Uterus (tissue), 4 donors: ENCODE results near the gene ARHGEF18. TPM values are rescaled to one million over a fixed set of nuclear protein-coding genes. Genes with fewer than 3 reads are reported as not detected.
"Not testable (repeated sequence)": the region's sequence is repeated elsewhere in the genome, so short reads cannot be mapped to it uniquely, and the experiment has no call there.

ENCODE experiments used
- DNase-seq, 2 donors: peaks; one replicate each; pipeline ENCODE4 v3.0.0-alpha.2; 2019 to 2020
- H3K27ac ChIP-seq, 2 donors: fragments of 200-600 bp; sonication (generic); 1 replicate in 1 of 2; 2 replicates in 1 of 2; pipeline ENCODE4 v1.5.1; 2016 to 2018
- H3K27me3 ChIP-seq, 2 donors: fragments of 200-600 bp; sonication (generic); one replicate each; pipeline ENCODE4 v1.5.1; 2018 to 2019; ENCODE audit warnings: control low read depth in 1 of 2
- H3K36me3 ChIP-seq, 2 donors: fragments of 200-600 bp; sonication (generic); one replicate each; pipeline ENCODE4 v1.5.1; 2019; ENCODE audit warnings: control low read depth in 1 of 2
- H3K4me1 ChIP-seq, 2 donors: fragments of 200-600 bp; sonication (generic); one replicate each; pipeline ENCODE4 v1.5.1; 2018 to 2019; ENCODE audit warnings: control low read depth in 1 of 2
- H3K4me3 ChIP-seq, 2 donors: fragments of 200-600 bp; sonication (generic); 1 replicate in 1 of 2; 2 replicates in 1 of 2; pipeline ENCODE4 v1.5.1; 2018 to 2019; ENCODE audit warnings: mild to moderate bottlenecking in 1 of 2
- H3K9me3 ChIP-seq, 2 donors: fragments of 200-600 bp; sonication (generic); one replicate each; pipeline ENCODE4 v1.5.1; 2019; ENCODE audit warnings: control low read depth in 1 of 2
- POLR2A ChIP-seq, 2 donors: fragments of 450-650 bp; IDR thresholded peaks; one replicate each; pipeline ENCODE4 v1.6.1; 2016; ENCODE audit warnings: antibody characterized with exemption in 2 of 2, mild to moderate bottlenecking in 1 of 2, moderate library complexity in 1 of 2
- intact Hi-C: fragments of 100-400 bp; cut with DNase I; formaldehyde crosslinking; loops from one replicate; pipeline ENCODE4 v1.15.1; 2023; ENCODE audit warnings: low total_unique reads
- total RNA-seq, 4 donors: library from RNA; depleted of rRNA in 3 of 4; stranded (reverse); fragments of >200 nt in 3 of 4; gene quantifications; one replicate each; pipeline versions ENCODE4 v1.1.0 to v1.2.4, GENCODE V29; 2014 to 2023
- TF ChIP-seq, protein P1 (sequence below), 4 experiments: fragments of 200-600 bp in 2 of 4; fragments of 450-650 bp in 2 of 4; sonication (generic) in 2 of 4; IDR thresholded peaks; one replicate each; pipeline ENCODE4 v1.5.1; 2016 to 2019; ENCODE audit warnings: antibody characterized with exemption in 4 of 4, mild to moderate bottlenecking in 2 of 4, moderate library complexity in 1 of 4
- donor health status: DM: yes; HTN: yes; CAD: no.

The ARHGEF18 gene
- total RNA-seq, 4 donors from 2014 or later = 2.6 to 36.4 (median 18.5) TPM

DNA sequence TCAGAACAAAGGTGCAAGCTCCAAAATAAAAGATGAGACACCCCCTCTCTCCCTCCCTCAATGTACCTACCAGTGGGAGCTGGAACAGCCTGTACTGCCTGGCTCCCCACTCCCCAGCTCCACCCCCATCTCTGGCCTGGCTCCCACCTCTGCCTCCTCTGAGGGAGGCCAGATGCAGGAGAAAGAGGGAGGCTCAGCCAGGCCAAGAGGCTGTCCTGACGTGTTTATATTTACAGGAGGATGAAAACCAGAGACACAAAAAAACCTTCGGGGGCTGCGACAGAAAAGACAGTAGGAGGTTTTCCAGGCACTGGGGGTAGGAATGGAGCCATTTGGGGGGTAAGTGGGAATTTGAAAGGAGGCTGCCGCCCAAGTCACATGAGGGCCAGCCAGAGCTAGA lies 19.7 kb downstream of the ARHGEF18 start:
- Histone ChIP-seq H3K27me3 (no peaks in the 10 kb centered on the region), H3K27ac (peak overlapping the region; percentile 89 to 97), H3K4me3 (no peak overlapping the region), H3K36me3 (no peaks in the 10 kb centered on the region), H3K4me1 (peaks cover 8 to 11% of the 10 kb centered on the region in 2 donors), H3K9me3 (no peaks in the 10 kb centered on the region)
- intact Hi-C loops = no loop called here
- peak; percentile 92 to 95 for DNase-seq
- TF ChIP-seq, protein P1, sequence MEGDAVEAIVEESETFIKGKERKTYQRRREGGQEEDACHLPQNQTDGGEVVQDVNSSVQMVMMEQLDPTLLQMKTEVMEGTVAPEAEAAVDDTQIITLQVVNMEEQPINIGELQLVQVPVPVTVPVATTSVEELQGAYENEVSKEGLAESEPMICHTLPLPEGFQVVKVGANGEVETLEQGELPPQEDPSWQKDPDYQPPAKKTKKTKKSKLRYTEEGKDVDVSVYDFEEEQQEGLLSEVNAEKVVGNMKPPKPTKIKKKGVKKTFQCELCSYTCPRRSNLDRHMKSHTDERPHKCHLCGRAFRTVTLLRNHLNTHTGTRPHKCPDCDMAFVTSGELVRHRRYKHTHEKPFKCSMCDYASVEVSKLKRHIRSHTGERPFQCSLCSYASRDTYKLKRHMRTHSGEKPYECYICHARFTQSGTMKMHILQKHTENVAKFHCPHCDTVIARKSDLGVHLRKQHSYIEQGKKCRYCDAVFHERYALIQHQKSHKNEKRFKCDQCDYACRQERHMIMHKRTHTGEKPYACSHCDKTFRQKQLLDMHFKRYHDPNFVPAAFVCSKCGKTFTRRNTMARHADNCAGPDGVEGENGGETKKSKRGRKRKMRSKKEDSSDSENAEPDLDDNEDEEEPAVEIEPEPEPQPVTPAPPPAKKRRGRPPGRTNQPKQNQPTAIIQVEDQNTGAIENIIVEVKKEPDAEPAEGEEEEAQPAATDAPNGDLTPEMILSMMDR (IDR thresholded peaks at IDR 0.05) = no peak
- no peak for TF ChIP-seq POLR2A (IDR thresholded peaks at IDR 0.05)

DNA sequence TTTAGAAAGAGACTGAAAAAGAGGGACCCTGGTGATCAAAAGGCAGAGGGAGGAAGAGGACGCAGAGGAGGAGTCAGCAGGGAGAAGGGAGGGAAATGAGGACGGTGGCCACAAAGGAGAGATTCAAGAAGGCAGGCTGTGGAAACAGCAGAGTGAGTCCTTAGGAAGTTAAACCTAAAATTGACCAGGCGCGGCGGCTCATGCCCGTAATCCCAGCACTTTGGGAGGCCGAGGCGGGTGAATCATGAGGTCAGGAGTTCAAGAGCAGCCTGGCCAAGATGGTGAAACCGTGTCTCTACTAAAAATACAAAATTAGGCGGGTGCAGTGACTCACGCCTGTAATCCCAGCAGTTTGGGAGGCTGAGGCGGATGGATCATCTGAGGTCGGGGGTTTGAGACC lies 20.1 kb downstream of the ARHGEF18 start:
- H3K4me3 ChIP-seq, H3K9me3 ChIP-seq, H3K27me3 ChIP-seq, H3K36me3 ChIP-seq, intact Hi-C loops: not testable (repeated sequence)
- DNase-seq = peak; percentile 87 to 93
- H3K4me1 ChIP-seq = peaks cover 8 to 11% of the 10 kb centered on the region in 2 donors
- H3K27ac ChIP-seq = peak overlapping the region; percentile 89 to 97

DNA sequence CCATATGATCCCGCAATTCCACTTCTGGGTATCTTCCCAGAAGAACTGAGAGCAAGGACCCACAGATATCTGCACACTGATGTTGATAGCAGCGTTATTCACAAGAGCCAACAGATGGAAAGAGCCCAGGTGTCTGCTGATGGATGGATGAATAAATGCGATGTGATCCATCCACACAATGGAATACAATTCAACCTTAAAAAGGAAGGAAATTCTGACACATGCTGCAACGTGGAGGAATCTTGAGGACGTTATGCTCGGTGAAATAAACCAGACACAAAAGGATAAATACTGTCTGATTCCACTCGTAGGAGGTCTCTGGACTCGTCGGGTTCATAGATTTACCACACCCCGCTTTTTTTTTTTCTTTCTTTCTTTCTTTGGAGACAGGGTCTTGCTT lies 21.8 kb downstream of the ARHGEF18 start:
- peak in 1 of 2 donors; percentile 59 for DNase-seq
- Histone ChIP-seq H3K9me3 (no peaks in the 10 kb centered on the region), H3K4me1 (peaks cover 8 to 11% of the 10 kb centered on the region in 2 donors), H3K27ac (peak overlapping the region; percentile 89 to 97), H3K27me3 (no peaks in the 10 kb centered on the region), H3K4me3 (no peak overlapping the region), H3K36me3 (no peaks in the 10 kb centered on the region)
- intact Hi-C loops = no loop called here
- no peak for TF ChIP-seq POLR2A (IDR thresholded peaks at IDR 0.05)
- TF ChIP-seq, protein P1 (IDR thresholded peaks at IDR 0.05) = no peak

DNA sequence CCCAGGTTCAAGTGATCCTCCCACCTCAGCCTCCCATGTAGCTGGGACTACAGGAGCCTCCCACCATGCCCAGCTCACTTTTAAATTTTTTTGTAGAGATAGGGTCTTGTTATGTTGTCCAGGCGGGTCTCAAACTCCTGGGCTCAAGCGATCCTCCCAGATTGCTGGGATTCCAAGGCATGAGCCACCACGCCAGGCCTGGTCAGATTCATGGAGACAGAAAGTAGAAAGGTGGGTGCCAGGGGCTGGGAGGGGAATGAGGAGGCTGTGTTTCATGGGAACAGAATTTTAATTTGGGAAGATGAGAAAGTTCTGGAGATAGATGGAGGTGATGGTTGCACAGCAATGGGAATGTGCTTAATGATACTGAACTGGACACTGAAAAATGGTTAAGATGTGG lies 22.3 kb downstream of the ARHGEF18 start:
- no peaks in the 10 kb centered on the region for H3K9me3 ChIP-seq
- peak overlapping the region; percentile 89 to 97 for H3K27ac ChIP-seq
- TF ChIP-seq POLR2A (IDR thresholded peaks at IDR 0.05) = no peak
- TF ChIP-seq, protein P1 (IDR thresholded peaks at IDR 0.05) = no peak
- H3K27me3 ChIP-seq = no peaks in the 10 kb centered on the region
- DNase-seq = peak in 1 of 2 donors; percentile 70
- intact Hi-C loops = no loop called here
- H3K4me3 ChIP-seq = no peak overlapping the region
- H3K4me1 ChIP-seq = peaks cover 8 to 11% of the 10 kb centered on the region in 2 donors
- no peaks in the 10 kb centered on the region for H3K36me3 ChIP-seq

DNA sequence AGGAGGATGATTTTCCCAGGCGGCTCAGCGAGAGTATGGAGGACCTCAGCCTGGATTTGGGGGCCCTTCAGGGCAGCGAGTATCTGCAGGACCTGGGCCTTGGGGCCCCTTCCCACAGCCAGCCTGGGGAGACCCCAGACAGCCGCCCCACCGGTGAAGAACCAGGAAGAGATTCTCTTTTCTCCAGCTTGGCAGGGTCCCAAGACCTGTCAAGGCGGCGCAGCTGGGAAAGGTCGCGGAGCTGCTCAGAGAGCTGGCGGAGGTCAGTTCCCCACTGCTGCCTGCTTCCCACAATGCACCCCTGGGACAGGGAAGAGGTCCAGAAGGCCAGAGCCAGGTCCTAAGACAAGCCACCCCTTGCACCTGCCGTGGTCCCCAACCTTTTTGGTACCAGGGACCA lies 24.1 kb downstream of the ARHGEF18 start:
- H3K27me3 ChIP-seq = no peaks in the 10 kb centered on the region
- no peak for DNase-seq
- TF ChIP-seq POLR2A (IDR thresholded peaks at IDR 0.05) = no peak
- TF ChIP-seq, protein P1 (IDR thresholded peaks at IDR 0.05) = no peak
- peak overlapping the region; percentile 89 to 97 for H3K27ac ChIP-seq
- H3K4me1 ChIP-seq = peaks cover 8 to 11% of the 10 kb centered on the region in 2 donors
- H3K36me3 ChIP-seq = no peaks in the 10 kb centered on the region
- no peak overlapping the region for H3K4me3 ChIP-seq
- no peaks in the 10 kb centered on the region for H3K9me3 ChIP-seq
- intact Hi-C loops = no loop called here

DNA sequence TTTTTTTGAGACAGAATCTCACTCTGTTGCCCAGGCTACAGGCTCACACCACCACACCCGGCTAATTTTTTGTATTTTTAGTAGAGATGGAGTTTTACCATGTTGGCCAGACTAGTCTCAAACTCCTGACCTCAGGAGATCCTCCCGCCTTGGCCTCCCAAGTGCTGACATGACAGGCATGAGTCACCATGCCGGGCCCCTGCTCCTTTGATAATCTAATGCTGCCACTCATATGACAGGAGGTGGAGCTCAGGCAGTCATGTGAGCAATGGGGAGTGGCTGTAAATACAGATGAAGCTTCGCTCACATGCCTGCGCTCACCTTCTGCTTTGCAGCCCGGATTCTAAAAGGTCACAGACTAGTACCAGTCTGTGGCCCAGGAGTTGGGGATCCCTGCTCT lies 25.1 kb downstream of the ARHGEF18 start:
- intact Hi-C loops = no loop called here

More for the DNA sequence above, 25.1 kb downstream of the ARHGEF18 start:
- H3K36me3 ChIP-seq = no peaks in the 10 kb centered on the region
- no peak overlapping the region for H3K27ac ChIP-seq
- no peak for TF ChIP-seq POLR2A (IDR thresholded peaks at IDR 0.05)
- TF ChIP-seq, protein P1 (IDR thresholded peaks at IDR 0.05) = no peak
- no peaks in the 10 kb centered on the region for H3K27me3 ChIP-seq
- DNase-seq = no peak
- no peak overlapping the region for H3K4me3 ChIP-seq
- H3K4me1 ChIP-seq = peaks cover 8 to 11% of the 10 kb centered on the region in 2 donors
- H3K9me3 ChIP-seq = no peaks in the 10 kb centered on the region
